Stimulated activated naive B cell treated with anti-CD40 and anti-IgM and Interleukin-4, amounts not matched to agents 10 μg/mL and 1 μg/mL and 100 μg/mL, for 72 hours (primary cell): ENCODE results near the gene HMCN2.
"Not testable (repeated sequence)": the region's sequence is repeated elsewhere in the genome, so short reads cannot be mapped to it uniquely, and the experiment has no call there.

Experiments used
- ATAC-seq, 2 donors: fragments of 150-1000 bp; cut with Tn5 transposase; replicated peaks; 2 replicates each; pipeline ENCODE4 v1.10.0; 2021; ENCODE audit warnings: moderate library complexity in 1 of 2
- DNase-seq: peaks from one replicate; pipeline ENCODE4 v3.0.0; 2021
- H3K27ac Mint-ChIP-seq: one replicate; pipeline ENCODE4 v1.8.0; 2022; ENCODE audit warnings: mild to moderate bottlenecking, mixed read lengths
- H3K27me3 Mint-ChIP-seq, 2 donors: one replicate each; pipeline ENCODE4 v1.8.0; 2022; ENCODE audit warnings: mixed read lengths in 2 of 2
- H3K36me3 Mint-ChIP-seq, 2 donors: one replicate each; pipeline ENCODE4 v1.8.0; 2022; ENCODE audit warnings: mixed read lengths in 2 of 2, mild to moderate bottlenecking in 1 of 2
- H3K4me1 Mint-ChIP-seq, 2 donors: one replicate each; pipeline ENCODE4 v1.8.0; 2022; ENCODE audit warnings: mixed read lengths in 2 of 2, mild to moderate bottlenecking in 1 of 2
- H3K4me3 Mint-ChIP-seq, 2 donors: one replicate each; pipeline ENCODE4 v1.8.0; 2022; ENCODE audit warnings: mild to moderate bottlenecking in 2 of 2, mixed read lengths in 2 of 2, moderate library complexity in 1 of 2
- H3K9me3 Mint-ChIP-seq, 2 donors: one replicate each; pipeline ENCODE4 v1.8.0; 2022; ENCODE audit warnings: mixed read lengths in 2 of 2, mild to moderate bottlenecking in 1 of 2

HMCN2 gene

GRCh38 chr9:130244548-130245165 lies 20.9 kb upstream of the HMCN2 start:
- DNase-seq = no peak
- H3K36me3 Mint-ChIP-seq = no peaks in the 10 kb centered on the region
- no peak overlapping the region for H3K4me3 Mint-ChIP-seq
- no peak overlapping the region for H3K27ac Mint-ChIP-seq
- H3K9me3 Mint-ChIP-seq = no peaks in the 10 kb centered on the region
- no peak for ATAC-seq
- peaks cover 4 to 18% of the 10 kb centered on the region in 2 donors for H3K27me3 Mint-ChIP-seq
- peaks cover 19 to 33% of the 10 kb centered on the region in 2 donors for H3K4me1 Mint-ChIP-seq

- DNase-seq (no peak), ATAC-seq (no peak)
- Mint-ChIP-seq H3K36me3 (no peaks in the 10 kb centered on the region), H3K4me1 (peaks cover 11 to 25% of the 10 kb centered on the region in 2 donors), H3K4me3 (no peak overlapping the region), H3K27ac (no peak overlapping the region), H3K9me3 (no peaks in the 10 kb centered on the region), H3K27me3 (peaks cover 8 to 25% of the 10 kb centered on the region in 2 donors)
Measured at GRCh38 chr9:130245474-130245873, 20.1 kb upstream of the HMCN2 start.

- Mint-ChIP-seq H3K9me3 (no peaks in the 10 kb centered on the region), H3K27ac (no peak overlapping the region), H3K27me3 (peaks cover 9 to 27% of the 10 kb centered on the region in 2 donors), H3K36me3 (no peaks in the 10 kb centered on the region), H3K4me1 (peaks cover 5 to 18% of the 10 kb centered on the region in 2 donors), H3K4me3 (no peak overlapping the region)
- ATAC-seq = no peak
- DNase-seq = no peak
Measured at GRCh38 chr9:130246126-130246525, 19.4 kb upstream of the HMCN2 start.

GRCh38 chr9:130254747-130255630 lies 10.6 kb upstream of the HMCN2 start:
- peaks cover 30 to 39% of the 10 kb centered on the region in 2 donors for H3K27me3 Mint-ChIP-seq
- no peak overlapping the region for H3K4me3 Mint-ChIP-seq
- H3K9me3 Mint-ChIP-seq = peaks cover 0 to 2% of the 10 kb centered on the region in 2 donors
- ATAC-seq (no peak), DNase-seq (no peak)
- no peaks in the 10 kb centered on the region for H3K36me3 Mint-ChIP-seq
- no peak overlapping the region for H3K27ac Mint-ChIP-seq
- no peaks in the 10 kb centered on the region for H3K4me1 Mint-ChIP-seq

GRCh38 chr9:130255631-130256134 lies 9.9 kb upstream of the HMCN2 start:
- H3K4me1 Mint-ChIP-seq = no peaks in the 10 kb centered on the region
- peaks cover 29 to 39% of the 10 kb centered on the region in 2 donors for H3K27me3 Mint-ChIP-seq
- no peaks in the 10 kb centered on the region for H3K36me3 Mint-ChIP-seq
- no peak overlapping the region for H3K27ac Mint-ChIP-seq
- DNase-seq (no peak), ATAC-seq (no peak)
- H3K9me3 Mint-ChIP-seq = peaks cover 0 to 2% of the 10 kb centered on the region in 2 donors
- H3K4me3 Mint-ChIP-seq = no peak overlapping the region

- peaks cover 37 to 46% of the 10 kb centered on the region in 2 donors for H3K27me3 Mint-ChIP-seq
- H3K4me3 Mint-ChIP-seq = no peak overlapping the region
- no peaks in the 10 kb centered on the region for H3K4me1 Mint-ChIP-seq
- no peak overlapping the region for H3K27ac Mint-ChIP-seq
- H3K36me3 Mint-ChIP-seq = no peaks in the 10 kb centered on the region
- peaks cover 0 to 2% of the 10 kb centered on the region in 2 donors for H3K9me3 Mint-ChIP-seq
- ATAC-seq (no peak), DNase-seq (no peak)
Measured at GRCh38 chr9:130256644-130257043, 8.9 kb upstream of the HMCN2 start.

- H3K4me3 Mint-ChIP-seq, H3K9me3 Mint-ChIP-seq, ATAC-seq, H3K4me1 Mint-ChIP-seq, DNase-seq, H3K36me3 Mint-ChIP-seq, H3K27ac Mint-ChIP-seq: not testable (repeated sequence)
- H3K27me3 Mint-ChIP-seq = peaks cover 44 to 54% of the 10 kb centered on the region in 2 donors
Measured at GRCh38 chr9:130258137-130258536, 7.4 kb upstream of the HMCN2 start.

GRCh38 chr9:130259044-130259443 lies 6.5 kb upstream of the HMCN2 start:
- DNase-seq = no peak
- Mint-ChIP-seq H3K27ac (no peak overlapping the region), H3K9me3 (peaks cover 0 to 2% of the 10 kb centered on the region in 2 donors), H3K4me3 (no peak overlapping the region), H3K4me1 (no peaks in the 10 kb centered on the region), H3K36me3 (no peaks in the 10 kb centered on the region), H3K27me3 (peaks cover 50 to 59% of the 10 kb centered on the region in 2 donors)
- no peak for ATAC-seq

GRCh38 chr9:130260816-130261765 lies 4.5 kb upstream of the HMCN2 start:
- H3K27me3 Mint-ChIP-seq = peaks cover 62 to 68% of the 10 kb centered on the region in 2 donors
- H3K27ac Mint-ChIP-seq = no peak overlapping the region
- DNase-seq (no peak), ATAC-seq (no peak)
- no peaks in the 10 kb centered on the region for H3K36me3 Mint-ChIP-seq
- peaks cover 0 to 2% of the 10 kb centered on the region in 2 donors for H3K4me1 Mint-ChIP-seq
- H3K4me3 Mint-ChIP-seq = no peak overlapping the region
- H3K9me3 Mint-ChIP-seq = no peaks in the 10 kb centered on the region

- H3K36me3 Mint-ChIP-seq = no peaks in the 10 kb centered on the region
- ATAC-seq (no peak), DNase-seq (no peak)
- no peak overlapping the region for H3K27ac Mint-ChIP-seq
- H3K4me1 Mint-ChIP-seq = peaks cover 0 to 6% of the 10 kb centered on the region in 2 donors
- peaks cover 73 to 75% of the 10 kb centered on the region in 2 donors for H3K27me3 Mint-ChIP-seq
- no peaks in the 10 kb centered on the region for H3K9me3 Mint-ChIP-seq
- no peak overlapping the region for H3K4me3 Mint-ChIP-seq
Measured at GRCh38 chr9:130262061-130262745, 3.4 kb upstream of the HMCN2 start.

GRCh38 chr9:130262771-130263170 lies 2.8 kb upstream of the HMCN2 start:
- no peaks in the 10 kb centered on the region for H3K36me3 Mint-ChIP-seq
- DNase-seq (no peak), ATAC-seq (no peak)
- H3K4me3 Mint-ChIP-seq = no peak overlapping the region
- H3K4me1 Mint-ChIP-seq = peaks cover 0 to 6% of the 10 kb centered on the region in 2 donors
- H3K9me3 Mint-ChIP-seq = no peaks in the 10 kb centered on the region
- H3K27ac Mint-ChIP-seq = no peak overlapping the region
- peaks cover 73 to 76% of the 10 kb centered on the region in 2 donors for H3K27me3 Mint-ChIP-seq

- H3K36me3 Mint-ChIP-seq = no peaks in the 10 kb centered on the region
- no peaks in the 10 kb centered on the region for H3K9me3 Mint-ChIP-seq
- H3K27me3 Mint-ChIP-seq = peaks cover 76 to 86% of the 10 kb centered on the region in 2 donors
- H3K4me1 Mint-ChIP-seq = peaks cover 7 to 14% of the 10 kb centered on the region in 2 donors
- DNase-seq (no peak), ATAC-seq (no peak)
- no peak overlapping the region for H3K27ac Mint-ChIP-seq
- H3K4me3 Mint-ChIP-seq = no peak overlapping the region
Measured at GRCh38 chr9:130263601-130264413, 1.8 kb upstream of the HMCN2 start.
